K562 (cell line): Measurements from ENCODE around the gene CEP131. TPM values are rescaled to one million over a fixed set of nuclear protein-coding genes. Genes with fewer than 3 reads are reported as not detected.

Source experiments
- BRD9 ChIP-seq: fragments of 450-650 bp; IDR thresholded peaks from 2 replicates; pipeline ENCODE4 v1.6.1; 2018; ENCODE audit warnings: low read depth; ENCODE audit not compliant: partially characterized antibody
- HMG20A ChIP-seq: fragments of 450-650 bp; formaldehyde crosslinking; conservative IDR thresholded peaks from 2 replicates; pipeline ENCODE4 v1.4.0; 2020; ENCODE audit warnings: mild to moderate bottlenecking, mixed read lengths
- NELFE ChIP-seq: IDR thresholded peaks from 2 replicates; pipeline ENCODE4 v1.6.1; 2011; ENCODE audit warnings: mild to moderate bottlenecking; ENCODE audit not compliant: insufficient read depth, insufficient read length
- NRF1 ChIP-seq, 2 experiments: fragments of 450-650 bp; IDR thresholded peaks in 1 of 2; conservative IDR thresholded peaks in 1 of 2; 2 replicates each; pipeline ENCODE4 v1.6.1; 2014; ENCODE audit warnings: mild to moderate bottlenecking in 2 of 2
- POLR2AphosphoS5 ChIP-seq: IDR thresholded peaks from 2 replicates; pipeline ENCODE4 v1.6.1; 2011; ENCODE audit warnings: mild to moderate bottlenecking, low read depth, low read length, moderate library complexity; ENCODE audit not compliant: control insufficient read depth, insufficient read depth
- ZC3H11A ChIP-seq: IDR thresholded peaks from 2 replicates; pipeline ENCODE4 v1.6.1; 2012; ENCODE audit warnings: low read depth, low read length, improper control_type of control experiment
- ZNF316 ChIP-seq: fragments of 450-650 bp; IDR thresholded peaks from 2 replicates; pipeline ENCODE4 v1.6.1; 2016
- ZNF561 ChIP-seq: fragments of 450-650 bp; formaldehyde crosslinking; conservative IDR thresholded peaks from 2 replicates; pipeline ENCODE4 v1.4.0; 2020; ENCODE audit warnings: mild to moderate bottlenecking, moderate library complexity
- ZNF699 ChIP-seq: fragments of 250-450 bp; sonication (Bioruptor Pico); IDR thresholded peaks from 2 replicates; pipeline ENCODE4 v1.8.0; 2021; ENCODE audit warnings: mild to moderate bottlenecking, moderate library complexity; ENCODE audit not compliant: insufficient replicate concordance
- polyA plus RNA-seq, 8 experiments: library from polyadenylated mRNA; depleted of rRNA in 4 of 8; stranded (reverse) in 5 of 8; unstranded in 3 of 8; fragments of >200 nt; fragmentation: Nextera tagmentation in 2 of 8; fragmentation: Illumina TruSeq in 1 of 8; extraction: Ambion mirVana in 2 of 8; extraction: Trizol in 1 of 8; gene quantifications; 2 replicates each; pipeline versions ENCODE4 v1.2.1 to v1.2.3, GENCODE V29; 2011 to 2014; ENCODE audit warnings: inconsistent platforms in 1 of 8, missing spikeins in 1 of 8
- total RNA-seq, 7 experiments: library from RNA; depleted of rRNA in 6 of 7; stranded (reverse); fragments of >200 nt in 6 of 7; fragmentation: Illumina TruSeq in 2 of 7; extraction: Trizol in 2 of 7; gene quantifications; 2 replicates each; pipeline versions ENCODE4 v1.2.1 to v1.2.3, GENCODE V29; 2011 to 2021; ENCODE audit warnings: low replicate concordance in 1 of 7
- TF ChIP-seq, protein P1 (sequence below): fragments of 450-650 bp; IDR thresholded peaks from 2 replicates; pipeline ENCODE4 v1.6.1; 2016; ENCODE audit warnings: mild to moderate bottlenecking, moderate library complexity
- TF ChIP-seq, protein P2 (sequence below): fragments of 250-450 bp; sonication (Bioruptor Pico); IDR thresholded peaks from 2 replicates; pipeline ENCODE4 v1.8.0; 2021; ENCODE audit warnings: mild to moderate bottlenecking, moderate library complexity
- TF ChIP-seq, protein P3 (sequence below): fragments of 450-650 bp; formaldehyde crosslinking; IDR thresholded peaks from 2 replicates; pipeline ENCODE4 v1.4.0; 2020; ENCODE audit warnings: mild to moderate bottlenecking
- TF ChIP-seq, protein P4 (sequence below): fragments of 250-450 bp; sonication (Bioruptor Pico); IDR thresholded peaks from 2 replicates; pipeline ENCODE4 v1.9.0; 2021; ENCODE audit warnings: mild to moderate bottlenecking

CEP131 gene
- total and polyA plus RNA-seq, 9 of the 15 experiments (the other 6 are each of a cell fraction or from before 2014, with no cell fraction given): 0.24 to 21.2 (median 2.3) TPM

DNA sequence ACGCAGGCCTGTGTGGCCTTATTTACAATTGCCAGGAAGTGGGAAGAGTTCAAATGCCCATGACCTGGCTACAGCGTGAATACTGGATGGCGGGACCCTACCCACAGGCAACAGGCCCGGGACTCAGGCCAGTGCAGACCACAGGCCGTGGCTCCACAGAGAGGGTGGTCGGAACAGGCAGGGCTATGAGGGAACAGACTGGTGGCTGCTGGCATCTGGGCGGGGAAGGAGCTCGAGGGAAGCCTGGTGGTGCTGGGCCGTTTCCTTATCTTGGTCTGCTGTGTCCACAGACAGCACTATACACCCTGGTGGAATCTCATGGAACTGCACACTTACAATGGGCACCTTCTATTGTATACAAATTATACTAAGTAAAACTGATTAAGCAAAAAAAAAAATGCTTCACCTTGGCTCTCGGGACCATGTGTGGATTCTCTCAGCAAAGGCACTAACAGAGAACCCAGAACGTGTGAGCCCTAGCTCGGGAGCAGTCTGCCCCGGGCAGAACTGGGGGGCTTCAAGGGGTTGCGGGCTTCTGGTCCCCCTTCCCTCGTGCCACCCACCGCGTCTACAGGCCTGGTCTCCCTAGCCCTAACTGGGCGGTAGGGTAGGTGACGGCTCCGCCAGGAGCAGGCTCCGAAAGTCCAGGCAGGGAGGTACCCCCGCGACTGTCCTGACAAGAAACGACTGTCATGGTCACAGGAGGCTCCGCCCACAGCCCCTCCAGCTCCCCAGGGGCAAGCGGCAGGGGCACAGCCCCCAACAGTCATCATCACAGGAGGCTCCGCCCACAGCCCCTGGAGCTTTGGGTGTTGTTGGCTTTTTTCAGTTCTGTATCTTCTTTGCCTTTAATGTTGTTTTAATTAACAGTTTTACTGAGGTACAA lies 21.8 kb downstream of the CEP131 start (continued):
- TF ChIP-seq, protein P1, sequence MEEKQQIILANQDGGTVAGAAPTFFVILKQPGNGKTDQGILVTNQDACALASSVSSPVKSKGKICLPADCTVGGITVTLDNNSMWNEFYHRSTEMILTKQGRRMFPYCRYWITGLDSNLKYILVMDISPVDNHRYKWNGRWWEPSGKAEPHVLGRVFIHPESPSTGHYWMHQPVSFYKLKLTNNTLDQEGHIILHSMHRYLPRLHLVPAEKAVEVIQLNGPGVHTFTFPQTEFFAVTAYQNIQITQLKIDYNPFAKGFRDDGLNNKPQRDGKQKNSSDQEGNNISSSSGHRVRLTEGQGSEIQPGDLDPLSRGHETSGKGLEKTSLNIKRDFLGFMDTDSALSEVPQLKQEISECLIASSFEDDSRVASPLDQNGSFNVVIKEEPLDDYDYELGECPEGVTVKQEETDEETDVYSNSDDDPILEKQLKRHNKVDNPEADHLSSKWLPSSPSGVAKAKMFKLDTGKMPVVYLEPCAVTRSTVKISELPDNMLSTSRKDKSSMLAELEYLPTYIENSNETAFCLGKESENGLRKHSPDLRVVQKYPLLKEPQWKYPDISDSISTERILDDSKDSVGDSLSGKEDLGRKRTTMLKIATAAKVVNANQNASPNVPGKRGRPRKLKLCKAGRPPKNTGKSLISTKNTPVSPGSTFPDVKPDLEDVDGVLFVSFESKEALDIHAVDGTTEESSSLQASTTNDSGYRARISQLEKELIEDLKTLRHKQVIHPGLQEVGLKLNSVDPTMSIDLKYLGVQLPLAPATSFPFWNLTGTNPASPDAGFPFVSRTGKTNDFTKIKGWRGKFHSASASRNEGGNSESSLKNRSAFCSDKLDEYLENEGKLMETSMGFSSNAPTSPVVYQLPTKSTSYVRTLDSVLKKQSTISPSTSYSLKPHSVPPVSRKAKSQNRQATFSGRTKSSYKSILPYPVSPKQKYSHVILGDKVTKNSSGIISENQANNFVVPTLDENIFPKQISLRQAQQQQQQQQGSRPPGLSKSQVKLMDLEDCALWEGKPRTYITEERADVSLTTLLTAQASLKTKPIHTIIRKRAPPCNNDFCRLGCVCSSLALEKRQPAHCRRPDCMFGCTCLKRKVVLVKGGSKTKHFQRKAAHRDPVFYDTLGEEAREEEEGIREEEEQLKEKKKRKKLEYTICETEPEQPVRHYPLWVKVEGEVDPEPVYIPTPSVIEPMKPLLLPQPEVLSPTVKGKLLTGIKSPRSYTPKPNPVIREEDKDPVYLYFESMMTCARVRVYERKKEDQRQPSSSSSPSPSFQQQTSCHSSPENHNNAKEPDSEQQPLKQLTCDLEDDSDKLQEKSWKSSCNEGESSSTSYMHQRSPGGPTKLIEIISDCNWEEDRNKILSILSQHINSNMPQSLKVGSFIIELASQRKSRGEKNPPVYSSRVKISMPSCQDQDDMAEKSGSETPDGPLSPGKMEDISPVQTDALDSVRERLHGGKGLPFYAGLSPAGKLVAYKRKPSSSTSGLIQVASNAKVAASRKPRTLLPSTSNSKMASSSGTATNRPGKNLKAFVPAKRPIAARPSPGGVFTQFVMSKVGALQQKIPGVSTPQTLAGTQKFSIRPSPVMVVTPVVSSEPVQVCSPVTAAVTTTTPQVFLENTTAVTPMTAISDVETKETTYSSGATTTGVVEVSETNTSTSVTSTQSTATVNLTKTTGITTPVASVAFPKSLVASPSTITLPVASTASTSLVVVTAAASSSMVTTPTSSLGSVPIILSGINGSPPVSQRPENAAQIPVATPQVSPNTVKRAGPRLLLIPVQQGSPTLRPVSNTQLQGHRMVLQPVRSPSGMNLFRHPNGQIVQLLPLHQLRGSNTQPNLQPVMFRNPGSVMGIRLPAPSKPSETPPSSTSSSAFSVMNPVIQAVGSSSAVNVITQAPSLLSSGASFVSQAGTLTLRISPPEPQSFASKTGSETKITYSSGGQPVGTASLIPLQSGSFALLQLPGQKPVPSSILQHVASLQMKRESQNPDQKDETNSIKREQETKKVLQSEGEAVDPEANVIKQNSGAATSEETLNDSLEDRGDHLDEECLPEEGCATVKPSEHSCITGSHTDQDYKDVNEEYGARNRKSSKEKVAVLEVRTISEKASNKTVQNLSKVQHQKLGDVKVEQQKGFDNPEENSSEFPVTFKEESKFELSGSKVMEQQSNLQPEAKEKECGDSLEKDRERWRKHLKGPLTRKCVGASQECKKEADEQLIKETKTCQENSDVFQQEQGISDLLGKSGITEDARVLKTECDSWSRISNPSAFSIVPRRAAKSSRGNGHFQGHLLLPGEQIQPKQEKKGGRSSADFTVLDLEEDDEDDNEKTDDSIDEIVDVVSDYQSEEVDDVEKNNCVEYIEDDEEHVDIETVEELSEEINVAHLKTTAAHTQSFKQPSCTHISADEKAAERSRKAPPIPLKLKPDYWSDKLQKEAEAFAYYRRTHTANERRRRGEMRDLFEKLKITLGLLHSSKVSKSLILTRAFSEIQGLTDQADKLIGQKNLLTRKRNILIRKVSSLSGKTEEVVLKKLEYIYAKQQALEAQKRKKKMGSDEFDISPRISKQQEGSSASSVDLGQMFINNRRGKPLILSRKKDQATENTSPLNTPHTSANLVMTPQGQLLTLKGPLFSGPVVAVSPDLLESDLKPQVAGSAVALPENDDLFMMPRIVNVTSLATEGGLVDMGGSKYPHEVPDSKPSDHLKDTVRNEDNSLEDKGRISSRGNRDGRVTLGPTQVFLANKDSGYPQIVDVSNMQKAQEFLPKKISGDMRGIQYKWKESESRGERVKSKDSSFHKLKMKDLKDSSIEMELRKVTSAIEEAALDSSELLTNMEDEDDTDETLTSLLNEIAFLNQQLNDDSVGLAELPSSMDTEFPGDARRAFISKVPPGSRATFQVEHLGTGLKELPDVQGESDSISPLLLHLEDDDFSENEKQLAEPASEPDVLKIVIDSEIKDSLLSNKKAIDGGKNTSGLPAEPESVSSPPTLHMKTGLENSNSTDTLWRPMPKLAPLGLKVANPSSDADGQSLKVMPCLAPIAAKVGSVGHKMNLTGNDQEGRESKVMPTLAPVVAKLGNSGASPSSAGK: no peak
- no peak for TF ChIP-seq BRD9
- TF ChIP-seq, protein P2, sequence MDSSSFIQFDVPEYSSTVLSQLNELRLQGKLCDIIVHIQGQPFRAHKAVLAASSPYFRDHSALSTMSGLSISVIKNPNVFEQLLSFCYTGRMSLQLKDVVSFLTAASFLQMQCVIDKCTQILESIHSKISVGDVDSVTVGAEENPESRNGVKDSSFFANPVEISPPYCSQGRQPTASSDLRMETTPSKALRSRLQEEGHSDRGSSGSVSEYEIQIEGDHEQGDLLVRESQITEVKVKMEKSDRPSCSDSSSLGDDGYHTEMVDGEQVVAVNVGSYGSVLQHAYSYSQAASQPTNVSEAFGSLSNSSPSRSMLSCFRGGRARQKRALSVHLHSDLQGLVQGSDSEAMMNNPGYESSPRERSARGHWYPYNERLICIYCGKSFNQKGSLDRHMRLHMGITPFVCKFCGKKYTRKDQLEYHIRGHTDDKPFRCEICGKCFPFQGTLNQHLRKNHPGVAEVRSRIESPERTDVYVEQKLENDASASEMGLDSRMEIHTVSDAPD (CRISPR knock-in tag): no peak
- TF ChIP-seq, protein P3, sequence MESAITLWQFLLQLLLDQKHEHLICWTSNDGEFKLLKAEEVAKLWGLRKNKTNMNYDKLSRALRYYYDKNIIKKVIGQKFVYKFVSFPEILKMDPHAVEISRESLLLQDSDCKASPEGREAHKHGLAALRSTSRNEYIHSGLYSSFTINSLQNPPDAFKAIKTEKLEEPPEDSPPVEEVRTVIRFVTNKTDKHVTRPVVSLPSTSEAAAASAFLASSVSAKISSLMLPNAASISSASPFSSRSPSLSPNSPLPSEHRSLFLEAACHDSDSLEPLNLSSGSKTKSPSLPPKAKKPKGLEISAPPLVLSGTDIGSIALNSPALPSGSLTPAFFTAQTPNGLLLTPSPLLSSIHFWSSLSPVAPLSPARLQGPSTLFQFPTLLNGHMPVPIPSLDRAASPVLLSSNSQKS: no peak
- TF ChIP-seq ZNF561 (CRISPR knock-in tag): no peak
- TF ChIP-seq POLR2AphosphoS5: no peak
- TF ChIP-seq NELFE: no peak
- TF ChIP-seq, protein P4, sequence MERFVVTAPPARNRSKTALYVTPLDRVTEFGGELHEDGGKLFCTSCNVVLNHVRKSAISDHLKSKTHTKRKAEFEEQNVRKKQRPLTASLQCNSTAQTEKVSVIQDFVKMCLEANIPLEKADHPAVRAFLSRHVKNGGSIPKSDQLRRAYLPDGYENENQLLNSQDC (CRISPR knock-in tag): no peak
- no peak for TF ChIP-seq ZC3H11A
- no peak for TF ChIP-seq HMG20A
- no peak for TF ChIP-seq ZNF699
- TF ChIP-seq ZNF316: peak; percentile 52
- no peak for TF ChIP-seq NRF1 (conservative IDR thresholded peaks at IDR 0.05 in 1 of 2, IDR thresholded peaks at IDR 0.05 in 1 of 2)
